GM21381 (cell line): Measurements from ENCODE around the gene CNIH3.
"Not testable (repeated sequence)": the region's sequence is repeated elsewhere in the genome, so short reads cannot be mapped to it uniquely, and the experiment has no call there.

Experiments used
- ATAC-seq: cut with Tn5 transposase; IDR thresholded peaks from one replicate; pipeline ENCODE4 v1.9.1; 2021; ENCODE audit warnings: mild to moderate bottlenecking, moderate library complexity; ENCODE audit not compliant: unreplicated experiment

The CNIH3 gene

GRCh38 chr1:224615861-224616755, at the start of gene CNIH3:
Gene CNIH3, plus strand, starts transcription at chr1:224616317. Its CDS starts 858 bp downstream, at chr1:224617175.
- ATAC-seq: no peak

DNA sequence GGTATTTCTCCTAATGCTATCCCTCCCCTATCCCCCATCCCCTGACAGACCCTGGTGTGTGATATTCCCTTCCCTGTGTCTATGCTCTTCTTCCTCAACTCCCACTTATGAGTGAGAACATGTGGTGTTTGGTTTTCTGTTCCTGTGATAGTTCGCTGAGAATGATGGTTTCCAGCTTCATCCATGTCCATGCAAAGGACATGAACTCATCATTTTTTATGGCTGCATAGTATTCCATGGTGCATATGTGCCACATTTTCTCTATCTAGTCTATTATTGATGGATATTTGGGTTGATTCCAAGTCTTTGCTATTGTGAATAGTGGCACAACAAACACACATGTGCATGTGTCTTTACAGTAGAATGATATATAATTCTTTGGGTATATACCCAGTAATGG, 49.6 kb upstream of the CNIH3 start:
- ATAC-seq: not testable (repeated sequence)

DNA sequence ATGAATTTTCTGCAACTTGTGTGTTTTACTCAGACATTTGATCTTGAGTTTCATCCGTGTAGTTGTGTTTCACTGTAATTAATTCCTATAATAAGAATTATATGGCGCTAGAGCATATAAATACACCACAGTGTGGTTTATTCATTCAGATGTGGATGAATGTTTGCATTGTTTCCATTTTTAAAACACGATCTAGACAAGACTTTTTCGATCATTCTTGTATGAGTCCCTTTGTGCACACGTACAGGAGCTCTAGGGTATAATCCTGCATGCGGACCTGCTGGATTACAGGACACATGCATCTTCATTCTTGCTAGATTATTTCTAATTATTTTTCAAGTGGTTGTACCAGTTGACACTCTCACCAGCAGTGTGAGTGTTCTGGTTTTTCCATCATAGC, 46.8 kb upstream of the CNIH3 start:
- no peak for ATAC-seq

DNA sequence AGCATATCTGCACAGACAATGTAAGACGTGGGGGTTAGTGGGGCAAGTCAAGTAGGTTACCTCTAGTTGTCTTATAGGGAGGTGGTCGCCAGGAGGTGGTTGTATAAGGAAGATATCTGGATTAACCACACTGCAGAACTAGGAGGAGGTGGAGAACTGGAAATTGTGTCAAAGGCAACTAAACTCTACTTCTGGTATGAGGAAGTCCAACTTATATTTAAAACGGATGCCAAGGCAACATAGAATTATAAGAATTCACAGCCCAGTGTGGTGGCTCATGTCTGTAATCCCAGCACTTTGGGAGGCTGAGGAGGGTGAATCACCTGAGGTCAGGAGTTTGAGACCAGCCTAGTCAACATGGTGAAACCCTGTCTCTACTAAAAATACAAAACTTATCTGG, 44.1 kb upstream of the CNIH3 start:
- ATAC-seq: not testable (repeated sequence)

DNA sequence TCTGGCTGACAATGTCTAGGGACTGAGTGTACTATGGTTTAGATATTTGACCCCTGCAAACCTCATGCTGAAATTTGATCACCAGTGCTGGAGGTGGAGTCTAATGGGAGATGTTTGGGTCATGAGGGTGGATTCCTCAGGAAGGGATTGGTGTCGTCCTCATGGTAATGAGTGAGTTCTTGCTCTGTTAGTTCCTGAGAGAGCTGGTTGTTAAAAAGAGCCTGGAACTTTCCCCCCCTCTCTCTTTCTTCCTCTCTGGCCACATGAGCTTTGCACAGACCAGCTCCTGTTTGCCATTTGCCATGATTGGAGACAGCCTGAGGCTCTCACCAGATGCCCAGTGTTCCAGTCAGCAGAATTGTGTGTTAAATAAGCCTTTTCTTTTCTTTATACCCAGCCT, 36.6 kb upstream of the CNIH3 start:
- ATAC-seq: no peak

DNA sequence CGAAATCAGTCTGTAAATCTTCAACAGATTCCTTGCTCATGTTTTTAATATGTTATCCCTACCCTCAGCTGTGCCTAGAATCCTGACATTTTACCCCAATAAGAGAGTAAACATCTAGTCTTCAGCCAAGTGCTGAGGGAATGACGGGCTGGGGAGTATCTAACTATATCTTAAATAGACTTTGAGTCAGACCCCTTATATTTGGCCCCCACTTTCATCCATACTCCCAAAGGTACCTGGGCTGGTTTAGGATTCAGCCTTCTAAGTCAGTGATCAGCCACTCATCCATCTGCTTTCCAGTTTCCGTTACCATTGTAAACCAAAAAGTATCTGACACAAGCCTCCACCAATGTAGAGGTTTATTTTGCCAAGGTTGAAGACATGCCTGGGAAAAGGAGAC, 36.1 kb upstream of the CNIH3 start:
- ATAC-seq: no peak

DNA sequence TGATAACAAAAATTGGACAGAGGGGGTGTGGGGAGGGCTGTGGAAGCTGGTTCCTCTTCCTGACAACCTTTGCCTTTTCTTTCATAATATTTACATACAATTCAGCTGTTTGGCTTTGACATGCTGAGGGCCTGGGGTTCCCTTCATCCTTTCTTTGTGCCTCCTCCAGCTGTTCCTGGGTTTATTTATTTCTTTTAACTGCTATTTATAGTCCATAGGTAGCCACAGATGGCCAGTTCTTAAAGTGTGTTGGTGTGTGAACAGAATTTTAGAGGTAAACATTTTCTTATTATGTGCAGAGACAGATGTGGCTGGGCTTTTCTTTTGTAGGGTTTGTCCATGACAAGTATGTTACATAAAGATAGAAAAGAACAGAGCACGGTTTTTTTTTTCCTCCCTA, 34.1 kb upstream of the CNIH3 start:
- no peak for ATAC-seq

DNA sequence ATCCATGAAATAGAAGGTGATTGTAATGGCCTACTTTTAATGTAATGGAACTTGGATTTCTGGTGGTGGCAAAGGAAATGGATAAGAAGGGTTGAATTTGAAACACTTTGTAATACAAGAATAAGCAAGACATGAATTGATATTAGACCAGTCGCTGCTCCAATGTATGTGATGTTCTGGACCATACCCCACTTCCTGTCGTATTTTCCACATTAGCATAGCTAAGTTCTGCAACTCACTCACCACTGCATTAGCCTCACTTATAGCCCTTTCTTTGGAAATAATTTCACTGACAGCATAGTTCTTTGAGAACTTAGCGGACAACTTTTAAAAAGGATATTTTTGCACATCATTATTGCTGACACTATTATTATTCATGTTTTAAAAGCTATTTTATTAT, 32.3 kb upstream of the CNIH3 start:
- no peak for ATAC-seq

DNA sequence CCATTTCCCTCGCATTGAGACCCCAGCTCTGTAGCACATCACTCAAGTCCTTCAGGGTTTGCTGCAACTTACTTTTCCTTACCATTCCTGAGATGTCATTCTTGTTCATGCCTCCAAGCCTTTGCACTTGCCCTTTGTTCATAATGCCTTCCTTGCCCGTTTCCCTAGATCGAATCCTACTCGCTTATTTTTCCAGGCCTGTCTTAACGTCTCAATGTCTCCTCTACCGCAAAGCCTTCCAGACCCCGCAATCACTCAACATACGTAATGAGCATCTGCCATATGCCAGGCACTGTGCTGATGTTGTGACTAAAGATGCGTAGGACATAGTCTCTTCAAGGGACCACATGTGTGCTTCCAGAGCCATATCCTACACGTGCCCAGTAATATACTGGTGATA, 31.1 kb upstream of the CNIH3 start:
- no peak for ATAC-seq

DNA sequence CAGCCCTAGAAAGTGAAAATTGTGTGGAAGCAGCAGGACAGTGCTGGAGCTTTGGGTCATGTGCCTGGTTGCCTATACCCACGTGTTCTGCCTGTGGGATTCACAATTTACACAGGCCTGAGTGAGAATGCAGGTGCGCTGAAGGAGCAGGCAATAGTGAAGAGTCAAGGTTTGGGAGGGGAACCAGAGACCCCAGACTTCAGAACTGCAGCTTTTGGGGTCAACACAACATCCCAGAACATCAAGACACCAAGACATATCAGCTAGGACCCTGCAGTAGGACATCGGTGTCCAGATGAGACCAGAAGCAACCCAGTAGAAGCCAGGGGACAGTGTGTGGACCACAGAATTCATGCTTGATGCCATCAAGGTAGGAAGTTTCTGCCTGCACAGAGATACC, 29.1 kb upstream of the CNIH3 start:
- no peak for ATAC-seq

DNA sequence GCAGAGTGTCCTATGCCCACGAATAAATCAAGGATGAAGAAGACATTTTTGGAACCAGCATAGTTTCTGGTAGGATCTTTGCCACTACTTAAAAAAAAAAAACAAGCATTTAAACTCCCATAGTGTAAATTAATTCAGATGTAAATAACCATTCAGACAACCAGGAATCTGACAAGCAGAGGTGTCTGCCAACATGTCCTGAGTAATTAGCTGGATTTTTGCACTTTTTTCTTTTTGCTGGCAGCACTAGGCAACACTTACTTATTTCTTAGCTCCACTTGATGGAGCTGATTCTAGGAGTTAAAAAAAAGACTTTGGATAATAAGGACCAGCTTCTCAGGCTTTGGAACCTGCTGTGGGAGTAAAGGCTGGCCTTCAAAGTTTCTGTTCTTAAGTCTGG, 27.6 kb upstream of the CNIH3 start:
- ATAC-seq: no peak

DNA sequence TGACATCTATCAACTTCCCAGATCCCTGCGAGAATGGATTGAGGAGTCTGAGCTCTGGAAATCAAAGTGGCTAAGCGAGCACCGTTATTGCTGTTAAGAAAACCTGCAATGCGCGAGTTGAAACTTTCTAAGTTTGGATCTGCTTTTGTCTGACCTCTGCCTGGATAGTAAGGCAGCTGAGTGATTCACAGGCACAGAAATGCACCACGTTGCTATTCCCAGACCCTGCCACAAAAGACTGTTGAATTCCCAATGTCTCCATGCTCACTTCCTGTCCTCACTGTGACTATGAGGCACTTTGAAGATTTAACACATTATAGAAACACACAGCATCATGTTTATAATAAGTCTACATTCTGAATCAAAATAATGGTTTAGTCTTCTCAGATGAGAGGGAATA, 27.1 kb upstream of the CNIH3 start:
- no peak for ATAC-seq

DNA sequence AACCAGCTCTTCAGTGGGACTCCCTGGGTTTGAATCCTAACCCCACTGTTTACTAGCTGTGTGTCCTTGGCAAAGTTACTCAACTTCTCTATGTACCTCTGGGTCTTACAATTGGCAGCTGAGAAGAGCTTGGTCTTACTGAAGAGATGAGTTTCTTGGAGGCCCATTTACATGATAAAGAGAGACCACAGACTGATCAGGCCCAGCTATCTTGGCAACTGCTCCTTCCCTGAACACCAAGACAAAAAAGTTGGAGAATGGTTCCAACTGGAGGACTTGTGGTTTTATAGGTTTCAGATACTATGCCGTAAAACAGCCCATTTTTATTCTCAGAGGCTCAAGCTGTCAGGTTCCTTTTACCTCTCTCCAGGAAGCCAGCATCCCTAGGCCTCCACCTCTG, 24.8 kb upstream of the CNIH3 start:
- ATAC-seq: no peak

DNA sequence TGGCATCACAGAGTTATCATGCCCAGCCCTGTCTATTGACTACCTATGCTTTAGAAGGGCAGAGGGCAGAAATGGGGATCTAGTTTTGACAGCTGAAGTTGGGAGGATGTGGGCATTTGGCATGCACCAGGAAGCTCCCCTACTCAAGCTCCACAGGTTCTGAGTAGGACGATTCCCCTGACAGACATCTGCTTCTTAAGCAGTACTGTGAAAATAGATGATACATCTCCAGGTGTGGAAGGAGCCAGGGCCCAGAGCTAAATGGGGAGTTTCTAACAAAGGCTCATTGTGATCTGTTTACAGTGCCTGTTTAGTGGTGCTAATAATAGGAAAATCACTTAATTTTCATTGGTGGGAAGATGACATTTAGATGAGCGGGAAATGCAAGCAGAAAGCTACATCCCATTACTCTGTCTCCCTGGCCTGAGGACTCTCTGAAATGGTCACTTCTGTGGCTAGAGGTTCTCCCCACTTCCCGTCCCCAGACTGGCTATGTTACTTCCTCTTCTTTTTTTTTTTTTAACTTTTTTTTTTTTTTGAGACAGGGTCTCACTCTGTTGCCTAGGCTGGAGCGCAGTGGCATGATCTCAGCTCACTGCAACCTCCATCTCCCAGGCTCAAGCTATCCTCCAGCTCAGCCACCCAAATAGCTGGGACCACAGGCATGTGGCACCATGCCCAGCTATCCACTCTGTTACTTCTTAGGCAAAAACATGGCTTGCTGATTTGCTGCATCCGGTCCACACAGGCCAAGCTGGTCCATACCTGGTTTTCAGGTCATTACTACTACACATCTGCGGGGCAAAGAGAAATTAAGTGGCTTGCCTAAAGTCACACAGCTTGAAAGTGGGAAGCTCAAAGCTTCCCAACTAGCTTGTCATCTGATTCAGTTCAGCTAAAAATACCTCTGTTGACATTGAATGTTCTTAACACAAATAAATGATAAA, 23.2 kb upstream of the CNIH3 start:
- ATAC-seq: no peak

- no peak for ATAC-seq
These were observed 21.8 kb upstream of the CNIH3 start for GRCh38 chr1:224594360-224594759.

DNA sequence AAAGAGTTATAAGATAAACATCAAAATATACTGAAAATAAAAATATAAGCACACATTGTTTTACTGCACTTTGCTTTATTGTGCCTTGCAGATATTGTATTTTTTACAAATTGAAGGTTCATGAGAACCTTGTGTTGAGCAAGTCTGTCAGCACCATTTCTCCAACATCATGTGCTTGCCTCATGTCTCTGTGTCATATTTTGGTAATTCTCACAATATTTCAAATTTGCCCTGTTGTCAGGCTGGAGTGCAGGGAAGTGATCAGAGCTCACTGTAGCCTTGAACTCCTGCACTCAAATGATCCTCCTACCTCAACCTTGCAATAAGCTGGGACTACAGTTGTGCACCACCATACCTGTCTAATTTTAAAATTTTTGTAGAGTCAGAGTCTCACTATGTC, 21.3 kb upstream of the CNIH3 start:
- ATAC-seq: no peak

GRCh38 chr1:224605482-224606181, 10.5 kb upstream of the CNIH3 start:
- ATAC-seq: no peak

- no peak for ATAC-seq
These were observed 8.6 kb upstream of the CNIH3 start for GRCh38 chr1:224607188-224608148.

GRCh38 chr1:224609333-224609732, 6.8 kb upstream of the CNIH3 start:
- no peak for ATAC-seq

DNA sequence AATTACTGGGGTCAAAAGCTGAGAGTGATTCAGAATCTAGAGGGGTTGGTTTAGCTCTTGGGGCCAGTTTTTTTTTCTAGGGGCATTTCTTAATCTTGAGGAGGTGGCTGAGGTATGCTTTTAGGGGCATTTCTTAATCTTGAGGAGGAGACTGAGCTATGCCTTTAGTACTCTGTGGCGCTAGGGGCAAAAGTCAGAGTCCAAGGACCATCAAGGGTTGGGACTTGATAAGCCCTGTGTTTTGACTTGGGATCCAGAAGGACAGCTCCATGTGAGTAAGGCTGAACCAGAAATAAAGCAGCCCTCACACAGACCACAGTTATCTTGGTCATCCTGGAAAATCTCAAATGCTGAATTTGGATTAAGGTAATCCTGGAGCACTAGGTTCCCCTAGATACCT, 3.9 kb upstream of the CNIH3 start:
- no peak for ATAC-seq
